GM20000 (cell line): ENCODE results near the gene AKAP10.

Experiments used
- DNase-seq: peaks from one replicate; pipeline ENCODE4 v3.0.0; 2012; ENCODE audit warnings: low spot score
- CTCF ChIP-seq: IDR thresholded peaks from 2 replicates; pipeline ENCODE4 v1.5.1; 2012; ENCODE audit warnings: mild to moderate bottlenecking, control low read depth; ENCODE audit errors: extremely low read depth, missing control alignments

Gene AKAP10

GRCh38 chr17:20009302-20010098 lies 31.9 kb upstream of the AKAP10 start, which contains the start of gene SPECC1:
TSS of gene SPECC1 (plus strand) at chr17:20009359. CDS start at chr17:20096652, 87,293 bp downstream.
- TF ChIP-seq CTCF, result peak; percentile 84
- peak; percentile 96 for DNase-seq

GRCh38 chr17:20009052-20009301 lies 31.3 kb upstream of the AKAP10 start:
- TF ChIP-seq CTCF, result no peak
- no peak for DNase-seq

DNA sequence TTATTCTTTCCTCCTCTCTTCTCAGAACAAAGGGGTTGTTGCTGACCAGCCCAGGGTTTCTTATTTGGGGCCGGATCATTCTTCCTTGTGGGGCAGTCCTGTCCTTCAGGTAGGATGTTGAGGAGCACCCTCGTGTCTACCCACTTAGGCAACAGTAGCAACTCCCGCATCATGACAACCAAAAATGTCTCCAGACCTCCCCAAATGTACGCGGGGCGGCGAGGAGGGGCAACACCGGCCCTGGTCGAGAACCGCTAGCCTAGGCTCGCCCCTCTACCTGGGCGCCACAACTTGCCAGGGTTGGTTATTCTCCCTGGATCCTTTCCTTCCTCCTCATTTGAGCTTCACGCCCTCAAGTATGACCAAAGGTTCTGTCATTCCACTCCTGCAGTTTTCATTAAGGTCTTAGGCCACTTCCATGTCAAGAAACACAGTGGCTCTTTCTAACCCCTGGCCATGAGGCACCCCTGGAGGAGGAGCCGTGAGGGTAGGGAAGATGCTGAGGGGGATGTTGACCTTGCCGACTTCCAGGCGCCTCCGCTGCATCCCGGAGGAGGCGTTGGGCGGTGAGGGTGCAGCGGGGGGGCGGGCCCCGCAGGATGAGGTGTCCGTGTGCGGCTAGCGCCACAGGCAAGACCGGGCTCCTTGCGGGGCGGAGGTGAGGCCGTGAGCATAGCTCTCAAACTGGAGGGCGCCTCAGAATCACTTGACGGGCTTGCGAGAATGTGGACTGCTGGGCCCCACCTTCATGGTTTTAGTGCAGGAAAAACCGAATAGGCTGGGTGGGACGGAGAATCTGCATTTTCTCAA lies 30.8 kb upstream of the AKAP10 start:
- DNase-seq, result peak; percentile 44
- TF ChIP-seq CTCF, result no peak

DNA sequence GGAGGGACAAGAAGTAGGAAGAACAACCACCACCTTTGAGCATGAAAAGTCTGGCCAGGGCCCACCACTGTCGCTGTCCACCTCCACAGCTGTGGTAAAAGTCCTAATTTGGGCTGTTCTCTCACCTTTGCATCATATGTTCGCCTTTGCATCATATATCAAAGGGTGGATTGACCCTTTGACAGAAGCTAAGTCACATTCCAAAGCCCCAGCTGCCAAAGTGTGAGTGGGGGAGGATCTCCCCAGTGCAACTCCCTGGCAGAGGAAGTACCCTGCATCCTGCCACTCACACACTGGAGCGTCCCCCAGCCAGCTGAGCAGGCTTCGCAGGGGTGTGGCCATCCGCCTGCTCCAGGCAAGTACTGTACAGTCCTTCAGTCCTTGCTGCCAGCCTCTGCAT lies 18.9 kb upstream of the AKAP10 start:
- no peak for TF ChIP-seq CTCF
- no peak for DNase-seq

DNA sequence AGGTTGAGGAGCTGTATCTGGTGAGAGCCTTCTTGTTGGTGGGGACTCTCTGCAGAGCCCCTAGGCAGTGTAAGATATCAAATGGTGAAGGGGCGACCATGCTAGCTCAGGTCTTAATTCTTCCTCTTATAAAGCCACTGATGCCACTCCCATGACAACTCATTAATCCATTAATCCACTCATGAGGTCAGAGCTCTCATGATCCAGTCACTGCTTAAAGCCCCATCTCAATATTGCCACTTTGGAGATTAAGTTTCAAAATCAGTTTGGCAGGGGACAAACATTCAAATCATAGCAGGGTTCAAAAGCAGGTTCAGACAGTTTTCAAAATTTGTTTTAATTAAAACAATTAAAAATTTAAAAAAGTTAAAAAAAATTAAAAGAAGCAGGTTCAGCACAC lies 18.5 kb upstream of the AKAP10 start:
- no peak for DNase-seq
- TF ChIP-seq CTCF, result no peak

DNA sequence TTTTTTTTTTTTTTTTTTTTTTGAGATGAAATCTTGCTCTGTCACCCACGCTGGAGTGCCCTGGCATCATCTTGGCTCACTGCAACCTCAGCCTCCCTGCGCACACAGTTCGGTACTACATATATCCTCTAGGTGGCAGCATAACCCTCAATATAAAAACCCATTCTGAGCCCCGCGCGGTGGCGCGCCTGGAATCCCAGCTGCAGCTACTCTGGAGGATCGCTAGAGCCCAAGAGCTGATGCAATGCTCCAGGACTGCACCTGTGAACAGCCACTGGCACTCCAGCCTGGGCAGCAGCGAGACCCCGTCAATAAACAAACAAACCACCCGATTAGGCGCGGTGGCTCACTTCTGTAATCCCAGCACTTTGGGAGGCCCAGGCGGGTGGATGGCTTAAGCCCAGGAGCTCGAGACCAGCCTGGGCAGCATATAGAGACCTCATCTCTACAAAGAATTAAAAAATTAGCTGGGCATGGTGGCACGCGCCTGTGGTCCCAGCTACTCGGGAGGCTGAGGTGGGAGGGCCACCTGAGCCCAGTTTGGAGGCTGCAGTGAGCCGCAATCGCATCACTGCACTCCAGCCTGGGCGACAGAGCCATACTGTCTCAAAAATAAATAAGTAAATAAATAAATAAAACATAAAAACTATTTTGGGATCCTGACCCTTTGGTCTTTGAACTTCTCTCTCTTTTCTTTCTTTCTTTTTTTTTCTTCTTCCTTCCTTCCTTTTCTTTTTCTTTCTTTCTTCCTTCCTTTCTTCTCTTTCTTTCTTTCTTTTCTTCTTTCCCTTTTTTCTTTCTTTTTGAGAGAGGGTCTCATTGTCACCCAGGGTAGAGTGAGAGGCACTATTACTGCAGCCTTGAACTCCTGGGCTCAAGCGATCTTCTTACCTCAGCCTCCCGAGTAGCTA lies 15.4 kb upstream of the AKAP10 start:
- peak; percentile 63 for TF ChIP-seq CTCF
- DNase-seq, result peak; percentile 69
